GM12873 (cell line): ENCODE results near the gene LRBA.

Experiments used
- CTCF ChIP-seq: IDR thresholded peaks from 2 replicates; pipeline ENCODE4 v1.5.1; 2012; ENCODE audit warnings: low read depth, mild to moderate bottlenecking, moderate library complexity, low read length, control low read depth; ENCODE audit not compliant: insufficient read depth; ENCODE audit errors: missing control alignments

The LRBA gene

GRCh38 chr4:150577796-150578195 is 437.3 kb downstream of the LRBA start:
- TF ChIP-seq CTCF = no peak

- TF ChIP-seq CTCF = no peak
Observed at GRCh38 chr4:150574678-150575077, 440.4 kb downstream of the LRBA start.

- no peak for TF ChIP-seq CTCF
Observed at GRCh38 chr4:150573534-150573933, 441.6 kb downstream of the LRBA start.

GRCh38 chr4:150572704-150573504 is 442.2 kb downstream of the LRBA start:
- no peak for TF ChIP-seq CTCF

GRCh38 chr4:150570862-150571261 is 444.2 kb downstream of the LRBA start:
- TF ChIP-seq CTCF = no peak

- no peak for TF ChIP-seq CTCF
Observed at GRCh38 chr4:150569998-150570535, 445.0 kb downstream of the LRBA start.

- TF ChIP-seq CTCF = no peak
Observed at GRCh38 chr4:150569384-150569987, 445.6 kb downstream of the LRBA start.
